Uterus (tissue), 2 donors: ENCODE results near the gene TUBB4B.

Source experiments
- CTCF ChIP-seq, 4 experiments: fragments of 200-600 bp in 2 of 4; fragments of 450-650 bp in 2 of 4; sonication (generic) in 2 of 4; IDR thresholded peaks; one replicate each; pipeline ENCODE4 v1.5.1; 2016 to 2019; ENCODE audit warnings: antibody characterized with exemption in 4 of 4, mild to moderate bottlenecking in 2 of 4, moderate library complexity in 1 of 4
- POLR2A ChIP-seq, 2 donors: fragments of 450-650 bp; IDR thresholded peaks; one replicate each; pipeline ENCODE4 v1.6.1; 2016; ENCODE audit warnings: antibody characterized with exemption in 2 of 2, mild to moderate bottlenecking in 1 of 2, moderate library complexity in 1 of 2

DNA sequence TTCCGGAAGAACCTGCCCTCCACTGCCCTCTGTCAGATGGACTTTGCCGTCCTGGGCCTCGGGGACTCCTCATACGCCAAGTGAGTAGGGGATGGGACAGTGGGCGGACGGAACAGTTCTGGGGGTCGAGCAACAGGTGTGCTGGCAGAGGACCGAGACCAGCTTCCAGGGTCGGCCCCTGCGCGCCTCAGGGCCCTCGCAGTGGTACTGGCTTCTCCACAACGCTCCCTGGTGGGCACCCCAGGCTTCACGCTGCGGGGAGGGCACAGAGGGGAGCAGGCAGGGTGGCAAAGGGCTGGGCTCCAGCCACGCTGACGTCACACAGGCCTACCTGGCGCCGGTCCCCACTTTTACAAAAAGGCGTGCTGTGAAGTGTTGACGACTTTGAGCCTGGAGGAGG is 28.6 kb upstream of the TUBB4B start:
- TF ChIP-seq POLR2A (IDR thresholded peaks at IDR 0.05) (no peak), CTCF (IDR thresholded peaks at IDR 0.05) (no peak)
